ENCODE data around the gene IFNA5. TPM values are rescaled to one million over a fixed set of nuclear protein-coding genes. Genes with fewer than 3 reads are reported as not detected.
A peak's percentile ranks its signal among the peaks of the same experiment; 100 is the strongest.

The IFNA5 gene
- total RNA-seq, 1 experiment from 2014 or later, result not detected

DNA sequence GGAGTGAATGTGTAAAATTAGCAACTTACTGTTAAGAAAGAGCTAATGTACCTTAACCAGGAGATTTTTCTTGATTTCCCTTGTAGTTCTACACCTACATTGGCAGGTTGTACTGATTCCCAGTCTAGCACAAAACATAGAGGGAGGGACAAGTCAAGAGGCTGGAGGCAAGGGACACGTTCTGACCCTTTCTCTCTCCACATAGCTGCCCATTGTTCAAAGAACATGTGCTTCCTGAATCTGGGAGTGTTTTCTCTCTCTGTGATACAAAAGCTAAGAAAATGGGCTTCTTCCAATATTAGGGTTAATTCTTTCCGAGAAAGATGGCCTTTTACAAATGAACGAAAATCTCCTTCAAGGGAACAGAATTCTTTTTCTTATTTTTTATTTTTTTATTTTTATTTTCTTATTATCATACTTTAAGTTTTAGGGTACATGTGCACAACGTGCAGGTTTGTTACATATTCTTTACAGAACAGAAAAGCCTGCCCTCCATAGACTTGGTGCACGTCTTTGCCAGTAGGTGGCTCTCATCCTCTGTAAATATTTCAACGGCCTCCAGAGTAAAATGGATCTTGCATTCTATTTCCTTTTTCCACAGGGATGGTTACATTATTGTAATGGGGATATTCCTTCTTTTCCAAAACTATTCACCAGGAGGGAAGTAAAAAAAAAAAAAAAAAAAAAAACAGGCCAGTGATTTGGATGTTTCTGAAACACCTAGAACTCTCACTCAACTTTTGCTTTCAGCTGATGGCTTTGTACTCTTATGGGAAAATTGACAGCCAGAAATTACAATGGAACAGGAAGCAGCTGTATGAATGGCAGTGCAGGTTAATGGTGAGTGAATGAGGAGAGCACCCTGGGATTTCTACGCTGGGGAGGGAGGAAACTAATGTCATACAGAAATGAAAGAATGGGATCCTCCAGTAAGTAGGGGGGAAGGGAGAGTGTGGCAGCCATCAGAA, 13.1 kb upstream of the IFNA5 start:
- Histone ChIP-seq H3K27me3 (replicated peaks) (no peaks in the 10 kb centered on the region), H3K27ac (no peak overlapping the region), H3K36me3 (peaks cover 8% of the 10 kb centered on the region; the same call in 1 of the 2 replicates), H3K4me1 (replicated peaks) (no peaks in the 10 kb centered on the region), H3K4me3 (no peak overlapping the region), H3K9me3 (replicated peaks) (no peaks in the 10 kb centered on the region)
- DNase-seq (ENCODE audit: low read depth in 1 of 2, low spot score in 2 of 2), result peak in 1 of 2 experiments; percentile 4

DNA sequence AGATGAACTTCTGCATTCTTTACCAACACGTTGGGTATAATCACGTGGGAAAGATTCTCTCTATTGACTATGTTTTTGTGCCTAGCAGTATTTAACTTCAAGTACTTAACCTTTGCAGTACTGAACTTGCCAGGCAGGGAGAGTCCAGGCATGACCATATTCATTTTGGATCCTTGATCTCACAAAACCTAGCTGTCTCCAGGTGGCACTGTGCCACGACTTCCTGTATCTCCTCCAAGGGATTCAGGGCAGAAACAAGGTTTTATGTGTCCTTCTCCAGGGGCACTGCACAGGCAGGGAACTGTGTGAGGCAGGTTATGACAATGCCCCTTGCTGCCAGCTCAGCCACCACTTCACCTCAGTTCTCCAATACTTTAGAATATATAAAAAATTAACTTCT, 11.7 kb upstream of the IFNA5 start:
- no peaks in the 10 kb centered on the region for H3K36me3 ChIP-seq
- no peaks in the 10 kb centered on the region for H3K9me3 ChIP-seq (replicated peaks)
- H3K4me3 ChIP-seq, result no peak overlapping the region
- no peaks in the 10 kb centered on the region for H3K27me3 ChIP-seq (replicated peaks)
- H3K4me1 ChIP-seq (replicated peaks), result no peaks in the 10 kb centered on the region
- H3K27ac ChIP-seq, result no peak overlapping the region
- no peak for DNase-seq (ENCODE audit: low read depth in 1 of 2, low spot score in 2 of 2)

DNA sequence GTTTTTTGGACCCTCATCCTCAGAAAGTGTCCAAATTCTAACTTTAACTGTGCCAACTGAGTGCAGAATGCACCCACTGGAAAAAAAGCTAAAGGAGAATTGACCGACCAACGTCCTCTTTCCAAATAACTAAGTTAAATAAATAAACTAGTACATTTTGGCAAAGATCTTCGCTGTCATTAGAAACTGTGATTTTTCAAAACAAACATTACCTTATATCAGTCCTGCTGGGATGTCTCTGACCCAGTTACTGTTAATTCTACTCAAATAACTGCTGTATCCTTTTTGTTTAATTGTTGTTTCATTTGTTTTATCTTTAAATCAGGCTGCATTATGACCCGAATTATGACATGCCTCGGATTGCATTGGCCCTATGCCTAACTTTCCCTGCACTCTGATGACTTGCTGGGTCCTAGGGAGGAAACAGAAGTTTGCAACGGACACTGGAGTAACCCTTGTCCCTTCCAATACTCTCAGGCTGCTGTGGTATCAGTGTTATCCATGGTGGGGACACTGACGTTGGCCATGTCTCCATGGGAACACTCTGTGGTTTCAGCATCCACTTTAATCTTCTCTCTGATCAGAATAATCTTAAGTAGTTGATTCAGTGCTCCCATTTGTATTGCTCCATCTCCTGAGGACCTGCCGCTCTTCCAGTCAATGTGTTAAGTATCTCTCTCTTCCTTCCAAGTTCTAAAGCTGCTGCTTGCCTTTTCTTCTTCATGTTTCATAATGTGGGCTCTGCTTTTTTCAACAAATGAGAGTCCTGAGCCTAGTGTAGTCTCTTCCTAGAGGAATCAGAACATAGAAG, 11.1 kb upstream of the IFNA5 start:
- no peak overlapping the region for H3K27ac ChIP-seq
- H3K27me3 ChIP-seq (replicated peaks), result no peaks in the 10 kb centered on the region
- no peaks in the 10 kb centered on the region for H3K4me1 ChIP-seq (replicated peaks)
- H3K36me3 ChIP-seq, result no peaks in the 10 kb centered on the region
- no peaks in the 10 kb centered on the region for H3K9me3 ChIP-seq (replicated peaks)
- H3K4me3 ChIP-seq, result no peak overlapping the region
- no peak for DNase-seq (ENCODE audit: low read depth in 1 of 2, low spot score in 2 of 2)

DNA sequence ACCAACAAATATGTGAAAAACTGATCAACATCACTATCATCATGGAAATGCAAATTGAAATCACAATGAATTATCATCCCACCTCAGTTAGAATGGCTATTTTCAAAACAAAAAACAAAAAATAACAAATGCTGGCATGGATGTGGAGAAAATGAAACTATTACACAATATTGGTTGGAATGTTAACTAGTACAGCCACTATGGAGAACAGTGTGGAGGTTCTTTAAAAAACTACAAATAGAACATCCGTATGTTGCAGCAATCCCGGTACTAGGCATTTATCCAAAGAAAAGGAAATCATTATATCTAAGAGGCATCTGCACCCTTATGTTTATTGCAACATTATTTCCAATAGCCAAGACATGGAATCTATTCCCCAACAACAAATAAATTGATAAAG, 9.0 kb upstream of the IFNA5 start:
- Histone ChIP-seq H3K27me3 (replicated peaks) (no peaks in the 10 kb centered on the region), H3K4me3 (no peak overlapping the region)
- no peak for DNase-seq (ENCODE audit: low read depth in 1 of 2, low spot score in 2 of 2)

DNA sequence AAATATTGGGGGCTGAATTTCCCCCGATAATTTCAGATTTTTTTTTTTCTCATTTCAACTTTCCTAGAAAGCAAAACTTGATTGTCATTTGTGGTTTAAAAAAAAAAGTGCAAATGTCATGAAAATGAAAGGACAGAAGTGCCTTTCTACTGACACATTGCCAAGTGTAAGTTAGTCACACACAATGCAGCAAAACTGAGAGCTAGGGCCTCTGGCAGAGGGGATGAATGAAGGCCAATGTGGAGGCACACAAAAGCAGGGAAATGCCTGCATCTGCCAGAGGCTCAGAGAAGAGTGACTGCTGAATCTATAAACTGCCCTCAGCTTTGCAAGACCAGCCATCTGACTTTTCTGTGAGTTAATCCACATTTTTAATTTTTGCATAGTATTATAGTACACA, 6.8 kb upstream of the IFNA5 start:
- no peaks in the 10 kb centered on the region for H3K27me3 ChIP-seq (replicated peaks)
- H3K4me1 ChIP-seq (replicated peaks), result no peaks in the 10 kb centered on the region
- H3K4me3 ChIP-seq, result no peak overlapping the region
- no peak overlapping the region for H3K27ac ChIP-seq
- H3K9me3 ChIP-seq (replicated peaks), result no peaks in the 10 kb centered on the region
- DNase-seq (ENCODE audit: low read depth in 1 of 2, low spot score in 2 of 2), result no peak
- no peaks in the 10 kb centered on the region for H3K36me3 ChIP-seq

More for the DNA sequence above, 9.0 kb upstream of the IFNA5 start:
- H3K9me3 ChIP-seq (replicated peaks), result no peaks in the 10 kb centered on the region
- H3K36me3 ChIP-seq, result no peaks in the 10 kb centered on the region
- no peak overlapping the region for H3K27ac ChIP-seq
- H3K4me1 ChIP-seq (replicated peaks), result no peaks in the 10 kb centered on the region

DNA sequence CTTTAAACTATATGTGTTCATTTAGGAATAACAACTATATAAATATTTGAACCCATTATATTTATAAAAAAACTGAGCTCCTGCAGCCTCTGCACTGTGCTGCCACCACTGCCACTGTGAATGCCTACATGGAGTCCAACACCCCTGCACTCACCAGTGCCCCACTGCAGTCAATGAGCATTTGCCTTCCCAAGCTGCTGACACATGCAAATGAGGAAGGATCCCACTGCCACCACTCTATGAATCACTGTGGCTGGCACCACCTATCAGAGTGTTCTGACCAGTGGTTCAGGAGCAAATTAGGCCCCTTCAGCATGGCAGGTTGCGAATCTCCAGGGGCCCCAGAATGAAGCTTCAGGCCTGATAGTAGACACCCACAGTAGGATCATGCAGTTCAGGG, 9.1 kb downstream of the IFNA5 start:
- H3K4me3 ChIP-seq, result no peak overlapping the region
- no peak overlapping the region for H3K27ac ChIP-seq
- H3K36me3 ChIP-seq, result no peaks in the 10 kb centered on the region
- no peaks in the 10 kb centered on the region for H3K4me1 ChIP-seq (replicated peaks)
- H3K27me3 ChIP-seq (replicated peaks), result no peaks in the 10 kb centered on the region
- H3K9me3 ChIP-seq (replicated peaks), result no peaks in the 10 kb centered on the region
- DNase-seq (ENCODE audit: low read depth in 1 of 2, low spot score in 2 of 2), result no peak

DNA sequence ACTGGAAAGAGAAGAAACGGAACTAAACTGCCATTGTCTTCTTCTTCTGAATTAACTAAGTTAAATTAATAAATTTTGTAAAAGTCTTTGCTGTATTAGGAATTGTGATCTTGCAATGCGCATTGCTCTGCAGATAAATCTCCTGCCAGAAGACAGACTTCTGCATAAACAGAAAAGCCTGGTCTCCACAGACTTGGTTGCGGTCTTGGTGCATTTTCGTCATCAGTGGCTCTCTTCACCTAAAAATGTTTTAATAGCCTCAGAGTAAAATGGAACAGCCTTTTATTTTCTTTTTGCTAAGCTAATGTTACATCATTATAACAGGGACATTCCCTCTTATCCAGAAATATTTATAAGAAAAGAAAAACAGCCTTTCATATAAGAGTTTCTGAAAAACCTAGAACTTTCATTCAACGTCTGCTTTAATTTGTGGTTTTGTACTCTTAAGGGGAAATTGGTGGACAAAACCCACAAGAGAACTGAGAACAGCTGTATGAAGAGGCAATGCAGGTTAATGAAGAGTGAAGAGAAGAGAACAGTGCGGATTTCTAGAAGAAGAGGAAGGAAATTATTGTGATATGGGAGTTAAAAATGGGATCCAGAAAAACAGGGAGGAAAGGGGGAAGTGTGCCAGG, 10.1 kb downstream of the IFNA5 start:
- H3K27me3 ChIP-seq (replicated peaks), result no peaks in the 10 kb centered on the region
- DNase-seq (ENCODE audit: low read depth in 1 of 2, low spot score in 2 of 2), result no peak
- no peak overlapping the region for H3K4me3 ChIP-seq
- H3K27ac ChIP-seq, result no peak overlapping the region
- H3K9me3 ChIP-seq (replicated peaks), result no peaks in the 10 kb centered on the region
- no peaks in the 10 kb centered on the region for H3K4me1 ChIP-seq (replicated peaks)
- no peaks in the 10 kb centered on the region for H3K36me3 ChIP-seq

DNA sequence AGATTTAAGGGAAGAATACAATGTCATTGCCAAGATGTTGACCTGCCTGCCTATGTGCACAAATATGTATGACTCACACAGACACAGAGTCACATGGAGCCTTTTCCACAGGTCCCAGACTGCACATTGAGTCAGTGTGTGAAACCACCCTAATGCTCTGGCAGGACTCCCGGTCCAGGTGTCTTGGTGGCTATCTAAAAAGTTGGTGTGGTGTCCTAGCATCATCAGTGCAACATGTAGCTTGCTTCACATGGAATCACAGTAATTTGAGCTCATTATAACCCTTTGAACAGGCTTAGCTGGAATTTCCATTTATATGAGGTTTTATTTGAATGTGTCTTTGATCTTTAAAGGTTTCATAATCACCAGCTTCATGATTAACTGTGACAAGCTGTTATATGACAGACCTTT, 10.7 kb downstream of the IFNA5 start:
- Histone ChIP-seq H3K27me3 (replicated peaks) (no peaks in the 10 kb centered on the region), H3K36me3 (no peaks in the 10 kb centered on the region), H3K4me1 (replicated peaks) (no peaks in the 10 kb centered on the region), H3K9me3 (replicated peaks) (no peaks in the 10 kb centered on the region), H3K27ac (no peak overlapping the region), H3K4me3 (no peak overlapping the region)
- DNase-seq (ENCODE audit: low read depth in 1 of 2, low spot score in 2 of 2), result no peak

DNA sequence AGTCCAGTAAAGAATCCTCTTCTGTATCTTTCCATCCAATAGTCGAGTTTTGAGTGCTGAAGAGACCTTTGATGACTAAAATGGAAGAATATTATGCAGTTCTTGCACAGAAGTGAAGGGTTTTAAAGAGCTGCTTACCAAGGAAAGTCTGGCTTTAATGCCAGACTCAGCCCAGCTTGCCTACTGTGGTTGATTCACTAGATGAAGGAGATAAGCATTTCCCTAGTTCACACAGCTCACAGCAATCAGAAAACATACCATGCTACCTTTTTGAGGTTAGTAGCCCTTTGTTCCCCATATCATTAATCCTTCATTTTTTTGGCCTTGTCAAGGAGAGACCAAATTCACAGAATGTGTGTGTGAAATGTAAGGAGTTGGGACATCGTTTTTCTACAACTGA, 15.3 kb downstream of the IFNA5 start:
- no peaks in the 10 kb centered on the region for H3K27me3 ChIP-seq (replicated peaks)
- H3K4me3 ChIP-seq, result no peak overlapping the region
- H3K4me1 ChIP-seq (replicated peaks), result no peaks in the 10 kb centered on the region
- no peaks in the 10 kb centered on the region for H3K9me3 ChIP-seq (replicated peaks)
- no peaks in the 10 kb centered on the region for H3K36me3 ChIP-seq
- no peak overlapping the region for H3K27ac ChIP-seq
- DNase-seq (ENCODE audit: low read depth in 1 of 2, low spot score in 2 of 2), result no peak

DNA sequence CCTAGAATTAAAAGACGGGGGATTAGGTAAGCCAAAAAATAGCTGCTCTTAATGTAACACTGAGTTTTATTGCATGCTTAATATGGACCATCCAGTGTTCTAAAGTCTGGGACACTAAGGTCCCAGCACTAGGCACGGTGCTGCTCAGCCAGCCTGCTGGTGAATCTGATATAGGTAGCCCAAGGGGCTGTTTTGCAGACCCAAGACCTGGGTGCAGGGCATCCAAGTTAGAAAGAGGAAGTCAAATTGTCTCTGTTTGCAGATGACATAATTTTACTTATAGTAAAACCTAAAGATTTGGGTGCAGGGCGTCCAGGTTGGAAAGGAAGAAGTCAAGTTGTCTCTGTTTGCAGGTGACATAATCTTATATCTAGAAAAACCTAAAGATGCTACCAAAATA, 17.8 kb downstream of the IFNA5 start:
- Histone ChIP-seq H3K4me3 (no peak overlapping the region), H3K27ac (no peak overlapping the region), H3K9me3 (replicated peaks) (no peaks in the 10 kb centered on the region), H3K36me3 (no peaks in the 10 kb centered on the region), H3K27me3 (replicated peaks) (no peaks in the 10 kb centered on the region), H3K4me1 (replicated peaks) (no peaks in the 10 kb centered on the region)
- DNase-seq (ENCODE audit: low read depth in 1 of 2, low spot score in 2 of 2), result no peak

DNA sequence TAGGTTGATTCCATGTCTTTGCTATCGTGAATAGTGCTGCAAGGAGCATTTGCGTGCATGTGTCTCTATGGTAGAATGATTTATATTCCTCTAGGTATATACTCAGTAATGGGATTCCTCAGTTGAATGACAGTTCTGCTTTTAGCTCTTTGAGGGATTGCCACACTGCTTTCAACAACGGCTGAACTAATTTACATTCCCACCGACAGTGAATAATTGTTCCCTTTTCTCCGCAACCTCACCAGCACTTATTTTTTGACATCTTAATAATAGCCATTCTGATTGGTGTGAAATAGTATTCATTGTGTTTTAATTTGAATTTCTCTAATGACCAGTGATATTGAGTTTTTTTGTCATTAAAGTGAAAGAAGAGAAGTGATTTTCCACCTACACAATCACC, 18.5 kb downstream of the IFNA5 start:
- no peaks in the 10 kb centered on the region for H3K9me3 ChIP-seq (replicated peaks)
- no peak for DNase-seq (ENCODE audit: low read depth in 1 of 2, low spot score in 2 of 2)
- H3K27me3 ChIP-seq (replicated peaks), result no peaks in the 10 kb centered on the region
- no peaks in the 10 kb centered on the region for H3K36me3 ChIP-seq
- H3K27ac ChIP-seq, result no peak overlapping the region
- H3K4me1 ChIP-seq (replicated peaks), result no peaks in the 10 kb centered on the region
- H3K4me3 ChIP-seq, result no peak overlapping the region

DNA sequence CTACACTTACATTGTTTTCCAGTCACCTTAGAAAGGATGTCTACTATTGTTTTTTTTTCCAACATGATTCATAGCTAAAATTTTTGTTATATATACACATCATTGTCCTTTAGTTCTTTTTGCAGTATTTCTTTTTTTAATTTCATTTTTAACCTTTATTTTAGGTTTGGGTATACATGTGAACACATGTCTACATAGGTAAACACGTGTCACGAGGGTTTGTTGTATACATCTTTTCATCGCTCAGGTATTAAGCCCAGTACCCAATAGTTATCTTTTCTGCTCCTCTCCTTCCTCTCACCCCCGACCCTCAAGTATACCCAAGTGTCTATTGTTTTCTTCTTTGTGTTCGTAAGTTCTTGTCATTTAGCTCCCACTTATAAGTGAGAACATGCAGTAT, 19.0 kb downstream of the IFNA5 start:
- no peak overlapping the region for H3K4me3 ChIP-seq
- no peaks in the 10 kb centered on the region for H3K4me1 ChIP-seq (replicated peaks)
- no peak overlapping the region for H3K27ac ChIP-seq
- H3K27me3 ChIP-seq (replicated peaks), result no peaks in the 10 kb centered on the region
- H3K9me3 ChIP-seq (replicated peaks), result no peaks in the 10 kb centered on the region
- H3K36me3 ChIP-seq, result no peaks in the 10 kb centered on the region
- no peak for DNase-seq (ENCODE audit: low read depth in 1 of 2, low spot score in 2 of 2)

DNA sequence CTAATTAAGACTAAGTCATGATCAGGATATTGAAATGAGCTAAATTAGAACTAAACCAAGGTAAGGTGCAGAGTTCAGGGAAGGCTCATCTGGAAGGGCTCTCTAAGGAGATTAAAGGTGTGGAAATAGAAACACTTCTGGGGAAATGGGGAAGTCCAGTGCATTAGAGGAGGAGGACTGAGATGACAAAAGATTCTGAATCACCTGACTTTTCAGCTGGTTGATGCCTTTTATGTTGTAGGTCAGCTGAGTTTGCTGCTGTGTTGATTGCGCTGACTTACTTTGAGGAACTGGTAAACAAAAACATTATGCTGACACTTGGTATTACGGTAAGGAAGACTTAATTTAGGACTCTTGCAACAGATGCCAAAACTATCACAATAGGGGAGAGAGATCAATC, 23.8 kb downstream of the IFNA5 start:
- Histone ChIP-seq H3K36me3 (no peaks in the 10 kb centered on the region), H3K4me3 (no peak overlapping the region), H3K27me3 (replicated peaks) (no peaks in the 10 kb centered on the region), H3K9me3 (replicated peaks) (no peaks in the 10 kb centered on the region), H3K27ac (no peak overlapping the region), H3K4me1 (replicated peaks) (no peaks in the 10 kb centered on the region)
- DNase-seq (ENCODE audit: low read depth in 1 of 2, low spot score in 2 of 2), result no peak

DNA sequence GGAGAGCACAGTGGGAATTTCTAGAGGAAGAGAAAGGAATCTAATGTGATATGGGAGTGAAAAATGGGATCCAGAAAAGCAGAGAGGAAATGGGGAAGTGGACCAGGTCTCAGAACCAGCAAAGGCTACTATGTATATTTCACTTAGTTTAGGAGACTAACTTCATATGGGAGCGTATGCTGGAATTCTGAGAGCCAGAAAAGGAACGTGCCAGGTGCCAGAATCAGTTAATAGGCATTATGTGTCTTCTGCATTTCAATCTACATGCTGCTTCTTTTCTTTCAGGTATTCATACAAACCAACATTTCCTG, 36.8 kb downstream of the IFNA5 start:
- H3K27ac ChIP-seq, result no peak overlapping the region
- no peak for DNase-seq (ENCODE audit: low read depth in 1 of 2, low spot score in 2 of 2)
- no peaks in the 10 kb centered on the region for H3K4me1 ChIP-seq (replicated peaks)
- no peak overlapping the region for H3K4me3 ChIP-seq
- H3K9me3 ChIP-seq (replicated peaks), result no peaks in the 10 kb centered on the region
- no peaks in the 10 kb centered on the region for H3K36me3 ChIP-seq
- no peaks in the 10 kb centered on the region for H3K27me3 ChIP-seq (replicated peaks)

Data from SJSA1 (cell line).